ENCODE measurements around the gene KIF18A.

KIF18A gene

GRCh38 chr11:28054821-28055220, 53.1 kb downstream of the KIF18A start:
- Histone ChIP-seq H3K27me3 (ENCODE audit: insufficient read depth, poor library complexity, severe bottlenecking) (no peaks in the 10 kb centered on the region), H3K4me3 (replicated peaks; ENCODE audit: insufficient read depth, low read length) (no peak overlapping the region), H3K27ac (replicated peaks) (no peak overlapping the region)
- no peak for DNase-seq (ENCODE audit: low read depth in 1 of 2, low spot score in 1 of 2)
- TF ChIP-seq GABPA (IDR thresholded peaks at IDR 0.05; ENCODE audit: low read depth), result no peak
- TF ChIP-seq POLR2AphosphoS5 (IDR thresholded peaks at IDR 0.05; ENCODE audit: low read depth), result no peak
- TF ChIP-seq, protein P1, sequence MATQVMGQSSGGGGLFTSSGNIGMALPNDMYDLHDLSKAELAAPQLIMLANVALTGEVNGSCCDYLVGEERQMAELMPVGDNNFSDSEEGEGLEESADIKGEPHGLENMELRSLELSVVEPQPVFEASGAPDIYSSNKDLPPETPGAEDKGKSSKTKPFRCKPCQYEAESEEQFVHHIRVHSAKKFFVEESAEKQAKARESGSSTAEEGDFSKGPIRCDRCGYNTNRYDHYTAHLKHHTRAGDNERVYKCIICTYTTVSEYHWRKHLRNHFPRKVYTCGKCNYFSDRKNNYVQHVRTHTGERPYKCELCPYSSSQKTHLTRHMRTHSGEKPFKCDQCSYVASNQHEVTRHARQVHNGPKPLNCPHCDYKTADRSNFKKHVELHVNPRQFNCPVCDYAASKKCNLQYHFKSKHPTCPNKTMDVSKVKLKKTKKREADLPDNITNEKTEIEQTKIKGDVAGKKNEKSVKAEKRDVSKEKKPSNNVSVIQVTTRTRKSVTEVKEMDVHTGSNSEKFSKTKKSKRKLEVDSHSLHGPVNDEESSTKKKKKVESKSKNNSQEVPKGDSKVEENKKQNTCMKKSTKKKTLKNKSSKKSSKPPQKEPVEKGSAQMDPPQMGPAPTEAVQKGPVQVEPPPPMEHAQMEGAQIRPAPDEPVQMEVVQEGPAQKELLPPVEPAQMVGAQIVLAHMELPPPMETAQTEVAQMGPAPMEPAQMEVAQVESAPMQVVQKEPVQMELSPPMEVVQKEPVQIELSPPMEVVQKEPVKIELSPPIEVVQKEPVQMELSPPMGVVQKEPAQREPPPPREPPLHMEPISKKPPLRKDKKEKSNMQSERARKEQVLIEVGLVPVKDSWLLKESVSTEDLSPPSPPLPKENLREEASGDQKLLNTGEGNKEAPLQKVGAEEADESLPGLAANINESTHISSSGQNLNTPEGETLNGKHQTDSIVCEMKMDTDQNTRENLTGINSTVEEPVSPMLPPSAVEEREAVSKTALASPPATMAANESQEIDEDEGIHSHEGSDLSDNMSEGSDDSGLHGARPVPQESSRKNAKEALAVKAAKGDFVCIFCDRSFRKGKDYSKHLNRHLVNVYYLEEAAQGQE (IDR thresholded peaks at IDR 0.05; ENCODE audit: insufficient replicate concordance, low read depth), result no peak
- TF ChIP-seq CTCF (IDR thresholded peaks at IDR 0.05; ENCODE audit: insufficient read depth, low read length), result no peak
- TF ChIP-seq SPI1 (IDR thresholded peaks at IDR 0.05; ENCODE audit: borderline replicate concordance, low read depth), result no peak

- H3K4me3 ChIP-seq (replicated peaks; ENCODE audit: insufficient read depth, low read length), result no peak overlapping the region
- H3K27ac ChIP-seq (replicated peaks), result no peak overlapping the region
- H3K27me3 ChIP-seq (ENCODE audit: insufficient read depth, poor library complexity, severe bottlenecking), result no peaks in the 10 kb centered on the region
- DNase-seq (ENCODE audit: low read depth in 1 of 2, low spot score in 1 of 2), result no peak
- TF ChIP-seq SPI1 (IDR thresholded peaks at IDR 0.05; ENCODE audit: borderline replicate concordance, low read depth) (no peak), CTCF (IDR thresholded peaks at IDR 0.05; ENCODE audit: insufficient read depth, low read length) (no peak), POLR2AphosphoS5 (IDR thresholded peaks at IDR 0.05; ENCODE audit: low read depth) (no peak), GABPA (IDR thresholded peaks at IDR 0.05; ENCODE audit: low read depth) (no peak)
- TF ChIP-seq, protein P1 (IDR thresholded peaks at IDR 0.05; ENCODE audit: insufficient replicate concordance, low read depth), result no peak
These were observed 58.4 kb downstream of the KIF18A start for GRCh38 chr11:28049338-28050216.

DNA sequence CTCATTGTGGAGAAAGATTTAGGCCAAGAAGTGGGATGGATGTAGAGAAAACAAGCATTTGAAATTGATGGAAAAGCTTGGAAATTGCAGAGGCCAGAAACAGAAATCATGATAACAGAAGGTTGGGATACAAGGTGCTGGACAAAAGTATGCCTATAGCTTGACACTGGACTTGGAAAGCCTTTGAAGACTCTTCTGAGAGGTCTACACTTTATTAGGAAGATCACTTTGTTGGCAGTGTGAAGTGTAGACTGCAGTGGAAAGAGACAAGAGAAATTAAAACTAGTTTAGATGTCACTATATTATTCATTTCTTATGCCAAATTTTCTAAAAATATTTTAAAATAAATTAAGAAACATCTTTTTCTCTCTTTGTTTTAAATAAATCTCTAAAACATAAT, 59.1 kb downstream of the KIF18A start:
- no peak for DNase-seq (ENCODE audit: low read depth in 1 of 2, low spot score in 1 of 2)
- Histone ChIP-seq H3K27me3 (ENCODE audit: insufficient read depth, poor library complexity, severe bottlenecking) (no peaks in the 10 kb centered on the region), H3K4me3 (replicated peaks; ENCODE audit: insufficient read depth, low read length) (no peak overlapping the region), H3K27ac (replicated peaks) (no peak overlapping the region)
- TF ChIP-seq POLR2AphosphoS5 (IDR thresholded peaks at IDR 0.05; ENCODE audit: low read depth), result no peak
- no peak for TF ChIP-seq CTCF (IDR thresholded peaks at IDR 0.05; ENCODE audit: insufficient read depth, low read length)
- TF ChIP-seq SPI1 (IDR thresholded peaks at IDR 0.05; ENCODE audit: borderline replicate concordance, low read depth), result no peak
- TF ChIP-seq, protein P1 (IDR thresholded peaks at IDR 0.05; ENCODE audit: insufficient replicate concordance, low read depth), result no peak
- TF ChIP-seq GABPA (IDR thresholded peaks at IDR 0.05; ENCODE audit: low read depth), result no peak
